CD4-positive, alpha-beta T cell (primary cell): Measurements from ENCODE around the gene MRPL21. TPM values are rescaled to one million over a fixed set of nuclear protein-coding genes. Genes with fewer than 3 reads are reported as not detected.

Source experiments
- total RNA-seq, 174 experiments: library from RNA in 2 of 174; stranded (reverse) in 2 of 174; gene quantifications; one replicate each; pipeline ENCODE4 v1.2.3 and lab custom pipeline; 2021 to 2026

MRPL21 gene
- total RNA-seq, 2 experiments from 2014 or later = 47.5 to 48.0 TPM

Other genes starting within 250 kb of the MRPL21 start
- not detected for gene GAL, start 219.3 kb downstream of the MRPL21 start, total RNA-seq
- 1 to 10 TPM; 3.7 to 4.3 TPM for gene TESMIN, start 152.3 kb downstream of the MRPL21 start, total RNA-seq
- gene CPT1A, start 61.9 kb downstream of the MRPL21 start, total RNA-seq = 10 to 100 TPM; 11.3 to 13.2 TPM
- gene IGHMBP2, start 59 bp upstream of the MRPL21 start, total RNA-seq = 10 to 100 TPM; 17.5 to 18.5 TPM
- not detected for gene MRGPRD, start 77.2 kb upstream of the MRPL21 start, total RNA-seq
- not detected for gene MRGPRF, start 109.4 kb upstream of the MRPL21 start, total RNA-seq
- gene TPCN2, start 145.1 kb upstream of the MRPL21 start, total RNA-seq = 10 to 100 TPM; 10.2 to 11.5 TPM